Loucy (cell line): Measurements from ENCODE around the gene IBA57.

Source experiments
- EZH2phosphoT487 ChIP-seq: fragments of 200-600 bp; IDR thresholded peaks from 2 replicates; pipeline ENCODE4 v1.6.1; 2018; ENCODE audit warnings: antibody characterized with exemption, mild to moderate bottlenecking, moderate library complexity, borderline replicate concordance
- TF ChIP-seq, protein P1 (sequence below): fragments of 200-600 bp; sonication (generic); conservative IDR thresholded peaks from 2 replicates; pipeline ENCODE4 v1.5.1; 2014; ENCODE audit warnings: mild to moderate bottlenecking, antibody characterized with exemption, low read length

DNA sequence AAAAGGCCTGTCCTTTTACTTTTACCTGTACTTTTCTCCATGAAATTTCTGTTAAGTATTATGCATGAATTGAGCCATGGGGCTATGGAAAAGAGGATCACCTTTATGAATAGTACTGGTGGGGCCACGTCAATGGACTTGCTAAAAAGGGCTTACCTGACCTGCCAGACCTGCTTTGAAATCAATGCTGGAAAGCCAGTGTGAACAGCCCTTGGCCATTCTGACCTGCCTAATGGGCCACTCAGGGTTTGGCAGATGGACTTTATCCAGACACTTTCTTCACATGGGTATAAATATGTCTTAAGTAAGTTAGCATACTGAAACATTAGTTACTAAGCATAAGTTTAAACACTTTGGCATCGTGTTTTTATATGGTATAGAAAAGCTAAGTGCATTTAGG is 33.8 kb upstream of the IBA57 start:
- TF ChIP-seq, protein P1, sequence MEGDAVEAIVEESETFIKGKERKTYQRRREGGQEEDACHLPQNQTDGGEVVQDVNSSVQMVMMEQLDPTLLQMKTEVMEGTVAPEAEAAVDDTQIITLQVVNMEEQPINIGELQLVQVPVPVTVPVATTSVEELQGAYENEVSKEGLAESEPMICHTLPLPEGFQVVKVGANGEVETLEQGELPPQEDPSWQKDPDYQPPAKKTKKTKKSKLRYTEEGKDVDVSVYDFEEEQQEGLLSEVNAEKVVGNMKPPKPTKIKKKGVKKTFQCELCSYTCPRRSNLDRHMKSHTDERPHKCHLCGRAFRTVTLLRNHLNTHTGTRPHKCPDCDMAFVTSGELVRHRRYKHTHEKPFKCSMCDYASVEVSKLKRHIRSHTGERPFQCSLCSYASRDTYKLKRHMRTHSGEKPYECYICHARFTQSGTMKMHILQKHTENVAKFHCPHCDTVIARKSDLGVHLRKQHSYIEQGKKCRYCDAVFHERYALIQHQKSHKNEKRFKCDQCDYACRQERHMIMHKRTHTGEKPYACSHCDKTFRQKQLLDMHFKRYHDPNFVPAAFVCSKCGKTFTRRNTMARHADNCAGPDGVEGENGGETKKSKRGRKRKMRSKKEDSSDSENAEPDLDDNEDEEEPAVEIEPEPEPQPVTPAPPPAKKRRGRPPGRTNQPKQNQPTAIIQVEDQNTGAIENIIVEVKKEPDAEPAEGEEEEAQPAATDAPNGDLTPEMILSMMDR, result no peak
- TF ChIP-seq EZH2phosphoT487, result no peak
